Esophagus squamous epithelium (tissue), 5 donors: ENCODE data around the gene TMEM9. TPM values are rescaled to one million over a fixed set of nuclear protein-coding genes. Genes with fewer than 3 reads are reported as not detected.
"Not testable (repeated sequence)": the region's sequence is repeated elsewhere in the genome, so short reads cannot be mapped to it uniquely, and the experiment has no call there.

Experiments
- DNase-seq: peaks from one replicate; lab custom pipeline; 2025; lab: John Stamatoyannopoulos, UW
- H3K27ac ChIP-seq, 4 donors: fragments of 200-600 bp; sonication (generic); one replicate each; pipeline ENCODE4 v1.5.1; 2016 to 2019; ENCODE audit warnings: mild to moderate bottlenecking in 1 of 4
- H3K27me3 ChIP-seq, 4 donors: fragments of 200-600 bp; sonication (generic); 1 replicate in 3 of 4; 2 replicates in 1 of 4; pipeline versions ENCODE4 v1.5.1 to v1.6.0; 2017 to 2021; ENCODE audit warnings: antibody characterized with exemption in 1 of 4
- H3K36me3 ChIP-seq, 3 donors: fragments of 200-600 bp; sonication (generic); one replicate each; pipeline ENCODE4 v1.5.1; 2016 to 2019
- H3K4me1 ChIP-seq, 3 donors: fragments of 200-600 bp; sonication (generic); one replicate each; pipeline ENCODE4 v1.5.1; 2017 to 2019
- H3K4me3 ChIP-seq, 4 donors: fragments of 200-600 bp; sonication (generic); 1 replicate in 3 of 4; 2 replicates in 1 of 4; pipeline ENCODE4 v1.5.1; 2016 to 2019; ENCODE audit warnings: mild to moderate bottlenecking in 2 of 4, moderate library complexity in 1 of 4
- H3K9me3 ChIP-seq, 3 donors: fragments of 200-600 bp; sonication (generic); one replicate each; pipeline ENCODE4 v1.5.1; 2016 to 2019
- POLR2A ChIP-seq, 4 donors: fragments of 450-650 bp; IDR thresholded peaks; one replicate each; pipeline ENCODE4 v1.6.1; 2017; ENCODE audit warnings: antibody characterized with exemption in 4 of 4, mild to moderate bottlenecking in 4 of 4, moderate library complexity in 3 of 4
- WGBS, 2 donors: methylation state at CpG; one replicate each; pipeline ENCODE4 v1.1.5; 2018; 5-methylcytosine and 5-hydroxymethylcytosine counted together
- intact Hi-C: fragments of 100-400 bp; cut with DNase I; formaldehyde crosslinking; loops from one replicate; pipeline ENCODE4 v1.15.0; 2022
- total RNA-seq, 4 donors: library from RNA; depleted of rRNA; stranded (reverse); fragments of >200 nt; gene quantifications; one replicate each; pipeline ENCODE4 v1.1.0, GENCODE V29; 2016
- TF ChIP-seq, protein P1 (sequence below), 6 experiments: fragments of 450-650 bp in 4 of 6; fragments of 200-600 bp in 2 of 6; sonication (generic) in 2 of 6; IDR thresholded peaks; one replicate each; pipeline ENCODE4 v1.5.1; 2016 to 2019; ENCODE audit warnings: antibody characterized with exemption in 6 of 6, mild to moderate bottlenecking in 4 of 6, moderate library complexity in 4 of 6
- donor health status: DM: yes; HTN: yes; CAD: no.

Gene TMEM9
- total RNA-seq, 4 donors from 2014 or later, result 17.7 to 62.3 (median 30.3) TPM

DNA sequence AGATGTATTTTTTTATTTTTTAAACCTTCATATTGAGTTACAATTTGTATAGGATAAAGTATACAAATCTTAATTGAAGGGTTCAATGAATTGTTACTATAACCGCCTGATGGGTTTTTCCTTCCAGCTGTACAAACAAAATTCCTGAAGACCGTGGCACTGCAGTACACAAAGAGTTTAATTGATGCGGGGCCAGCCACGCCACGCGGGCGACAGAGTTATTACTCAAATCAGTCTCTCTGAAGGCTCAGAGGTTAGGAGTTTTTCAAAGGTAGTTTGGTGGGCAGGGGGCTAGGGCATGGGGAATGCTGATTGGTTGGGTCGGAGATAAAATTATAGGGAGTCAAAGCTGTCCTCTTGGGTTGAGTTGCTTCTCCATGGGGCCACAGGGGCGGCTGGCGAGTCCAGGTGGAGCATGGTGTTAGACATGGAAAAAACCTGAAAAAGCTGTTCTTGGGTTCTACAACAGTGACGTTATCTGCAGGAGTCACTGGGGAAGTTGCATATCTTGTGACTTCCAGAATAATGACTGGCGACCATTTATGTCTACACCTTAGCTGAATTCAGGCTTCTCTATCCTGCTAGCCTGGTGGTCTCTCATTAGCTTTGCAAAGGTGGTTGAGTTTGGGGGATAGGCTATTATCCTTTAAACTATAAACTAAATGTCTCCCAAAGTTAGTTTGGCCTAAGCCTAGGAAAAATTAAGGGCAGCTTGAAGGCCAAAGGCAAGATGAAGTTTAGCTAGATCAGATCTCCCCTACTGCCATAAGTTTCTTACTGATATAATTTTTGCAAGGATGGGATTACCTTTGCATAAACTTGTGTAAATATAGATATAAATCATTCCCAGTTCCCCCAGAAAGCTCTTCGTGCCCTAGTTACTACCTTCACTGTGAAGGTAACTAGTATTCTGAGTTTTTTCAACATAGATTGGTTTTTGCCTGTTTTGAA, 13.0 kb upstream of the TMEM9 start:
- WGBS, 2 donors, result 67 to 76% methylated on average over 9 to 13 of the region's 13 CpGs
- Histone ChIP-seq H3K4me1 (peaks cover 0 to 19% (median 4%) of the 10 kb centered on the region in 3 donors), H3K9me3 (no peaks in the 10 kb centered on the region), H3K4me3 (no peak overlapping the region), H3K36me3 (no peaks in the 10 kb centered on the region), H3K27ac (no peak overlapping the region), H3K27me3 (peaks cover 0 to 17% (median 0%) of the 10 kb centered on the region in 4 donors)
- TF ChIP-seq POLR2A (IDR thresholded peaks at IDR 0.05), result no peak
- TF ChIP-seq, protein P1, sequence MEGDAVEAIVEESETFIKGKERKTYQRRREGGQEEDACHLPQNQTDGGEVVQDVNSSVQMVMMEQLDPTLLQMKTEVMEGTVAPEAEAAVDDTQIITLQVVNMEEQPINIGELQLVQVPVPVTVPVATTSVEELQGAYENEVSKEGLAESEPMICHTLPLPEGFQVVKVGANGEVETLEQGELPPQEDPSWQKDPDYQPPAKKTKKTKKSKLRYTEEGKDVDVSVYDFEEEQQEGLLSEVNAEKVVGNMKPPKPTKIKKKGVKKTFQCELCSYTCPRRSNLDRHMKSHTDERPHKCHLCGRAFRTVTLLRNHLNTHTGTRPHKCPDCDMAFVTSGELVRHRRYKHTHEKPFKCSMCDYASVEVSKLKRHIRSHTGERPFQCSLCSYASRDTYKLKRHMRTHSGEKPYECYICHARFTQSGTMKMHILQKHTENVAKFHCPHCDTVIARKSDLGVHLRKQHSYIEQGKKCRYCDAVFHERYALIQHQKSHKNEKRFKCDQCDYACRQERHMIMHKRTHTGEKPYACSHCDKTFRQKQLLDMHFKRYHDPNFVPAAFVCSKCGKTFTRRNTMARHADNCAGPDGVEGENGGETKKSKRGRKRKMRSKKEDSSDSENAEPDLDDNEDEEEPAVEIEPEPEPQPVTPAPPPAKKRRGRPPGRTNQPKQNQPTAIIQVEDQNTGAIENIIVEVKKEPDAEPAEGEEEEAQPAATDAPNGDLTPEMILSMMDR (IDR thresholded peaks at IDR 0.05), result no peak
- DNase-seq, result no peak
- intact Hi-C loops, result no loop called here

GRCh38 chr1:201164645-201165044, 10.4 kb upstream of the TMEM9 start:
- Histone ChIP-seq H3K36me3 (no peaks in the 10 kb centered on the region), H3K4me1 (no peaks in the 10 kb centered on the region), H3K9me3 (no peaks in the 10 kb centered on the region), H3K4me3 (no peak overlapping the region), H3K27me3 (peaks cover 0 to 25% (median 0%) of the 10 kb centered on the region in 4 donors), H3K27ac (no peak overlapping the region)
- WGBS, 2 donors, result 64 to 70% methylated on average over 7 of the region's 7 CpGs
- intact Hi-C loops, result no loop called here
- DNase-seq, result no peak
- TF ChIP-seq, protein P1 (IDR thresholded peaks at IDR 0.05), result no peak
- no peak for TF ChIP-seq POLR2A (IDR thresholded peaks at IDR 0.05)

DNA sequence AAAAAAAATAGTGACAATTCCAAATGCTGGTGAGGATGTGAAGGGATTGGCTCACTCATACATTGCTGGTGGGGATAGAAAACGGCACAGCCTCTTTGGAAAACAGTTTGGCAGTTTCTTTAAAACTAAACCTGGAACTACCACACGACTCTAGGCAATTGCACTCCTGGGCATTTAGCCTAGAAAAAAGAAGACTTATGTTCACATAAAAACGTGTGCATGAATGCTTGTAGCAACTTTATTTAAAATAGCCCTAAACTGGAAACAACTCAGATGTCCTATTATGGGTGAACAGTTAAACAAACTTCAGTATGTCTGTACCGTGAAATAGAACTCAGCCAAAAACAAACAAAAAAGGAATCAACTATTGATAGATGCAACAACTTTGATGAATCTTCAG, 9.4 kb upstream of the TMEM9 start:
- TF ChIP-seq, protein P1 (IDR thresholded peaks at IDR 0.05), result no peak
- no peak for TF ChIP-seq POLR2A (IDR thresholded peaks at IDR 0.05)
- Histone ChIP-seq H3K36me3 (no peaks in the 10 kb centered on the region), H3K9me3 (no peaks in the 10 kb centered on the region), H3K4me3 (no peak overlapping the region), H3K27ac (no peak overlapping the region), H3K4me1 (no peaks in the 10 kb centered on the region), H3K27me3 (peaks cover 0 to 26% (median 0%) of the 10 kb centered on the region in 4 donors)
- intact Hi-C loops, result no loop called here
- 29% methylated on average over 4 of the region's 4 CpGs for WGBS, 2 donors
- no peak for DNase-seq

DNA sequence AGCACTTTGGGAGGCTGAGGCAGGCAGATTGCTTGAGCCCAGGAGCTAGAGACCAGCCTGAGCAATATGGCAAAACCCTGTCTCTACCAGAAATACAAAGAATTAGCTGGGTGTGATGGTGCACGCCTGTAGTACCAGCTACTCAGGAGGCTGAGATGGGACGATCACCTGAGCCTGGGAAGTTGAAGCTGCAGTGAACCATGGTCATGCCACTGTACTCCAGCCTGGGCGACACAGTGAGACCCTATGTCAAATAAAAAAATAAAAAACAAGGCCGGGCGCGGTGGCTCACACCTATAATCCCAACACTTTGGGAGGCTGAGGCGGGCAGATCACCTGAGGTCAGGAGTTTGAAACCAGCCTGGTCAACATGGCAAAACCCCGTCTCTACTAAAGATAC, 8.8 kb upstream of the TMEM9 start:
- intact Hi-C loops, DNase-seq, H3K36me3 ChIP-seq, H3K4me3 ChIP-seq, H3K4me1 ChIP-seq, H3K9me3 ChIP-seq, H3K27ac ChIP-seq: not testable (repeated sequence)
- 85 to 93% methylated on average over 7 to 8 of the region's 8 CpGs for WGBS, 2 donors
- peaks cover 0 to 33% (median 0%) of the 10 kb centered on the region in 4 donors for H3K27me3 ChIP-seq

DNA sequence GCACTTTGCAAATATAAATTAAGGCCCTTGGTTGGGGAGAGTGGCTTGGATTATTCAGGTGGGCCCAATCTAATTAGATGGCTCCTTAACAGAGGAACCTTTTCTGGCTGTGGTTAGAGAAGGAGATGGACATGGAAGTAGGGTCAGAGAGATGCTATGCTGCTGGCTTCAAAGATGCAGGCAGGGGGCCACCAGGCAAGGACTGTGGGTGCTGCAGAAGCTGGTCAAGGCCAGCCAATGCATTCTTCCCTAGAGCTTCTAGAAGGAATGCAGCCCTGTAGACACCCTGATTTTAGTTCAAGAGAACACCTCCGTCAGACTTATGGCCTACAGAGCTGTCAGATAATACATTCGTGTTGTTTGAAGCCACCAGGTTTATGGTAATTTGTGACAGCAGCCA, 3.7 kb upstream of the TMEM9 start:
- TF ChIP-seq, protein P1 (IDR thresholded peaks at IDR 0.05), result no peak
- no peak for TF ChIP-seq POLR2A (IDR thresholded peaks at IDR 0.05)
- intact Hi-C loops, result no loop called here
- no peak overlapping the region for H3K27ac ChIP-seq
- H3K36me3 ChIP-seq, result no peaks in the 10 kb centered on the region
- no peaks in the 10 kb centered on the region for H3K9me3 ChIP-seq
- peaks cover 11 to 20% (median 14%) of the 10 kb centered on the region in 3 donors for H3K4me1 ChIP-seq
- peaks cover 0 to 35% (median 0%) of the 10 kb centered on the region in 4 donors for H3K27me3 ChIP-seq
- no peak for DNase-seq
- 95 to 100% methylated on average over 1 to 2 of the region's 2 CpGs for WGBS, 2 donors
- no peak overlapping the region for H3K4me3 ChIP-seq
